Neural progenitor cell (in vitro differentiated cells): Measurements from ENCODE around the gene SCNN1B. TPM values are rescaled to one million over a fixed set of nuclear protein-coding genes. Genes with fewer than 3 reads are reported as not detected.
A peak's percentile ranks its signal among the peaks of the same experiment; 100 is the strongest.
"Not testable (repeated sequence)": the region's sequence is repeated elsewhere in the genome, so short reads cannot be mapped to it uniquely, and the experiment has no call there.

Experiments
- DNase-seq: peaks from one replicate; pipeline ENCODE4 v3.0.0-alpha.2; 2016; ENCODE audit warnings: low spot score
- H2AFZ ChIP-seq: fragments of 200-600 bp; sonication (generic); replicated peaks from 2 replicates; pipeline ENCODE4 v1.6.1; 2016; ENCODE audit warnings: antibody characterized with exemption
- H3F3A ChIP-seq: fragments of 200-600 bp; sonication (generic); 2 replicates; pipeline ENCODE4 v1.6.1; 2016; ENCODE audit warnings: antibody characterized with exemption, low read depth
- H3K27ac ChIP-seq: fragments of 200-600 bp; sonication (generic); 2 replicates; pipeline ENCODE4 v1.5.1; 2016; ENCODE audit warnings: mild to moderate bottlenecking
- H3K27me3 ChIP-seq: fragments of 200-600 bp; sonication (generic); 2 replicates; pipeline ENCODE4 v1.6.1; 2016; ENCODE audit warnings: mild to moderate bottlenecking, moderate library complexity
- H3K36me3 ChIP-seq: fragments of 200-600 bp; sonication (generic); 2 replicates; pipeline ENCODE4 v1.5.1; 2016
- H3K4me1 ChIP-seq: fragments of 200-600 bp; sonication (generic); 2 replicates; pipeline ENCODE4 v1.6.1; 2016; ENCODE audit warnings: mixed run types
- H3K4me2 ChIP-seq: fragments of 200-600 bp; sonication (generic); 2 replicates; pipeline ENCODE4 v1.6.1; 2016
- H3K4me3 ChIP-seq: fragments of 200-600 bp; sonication (generic); 2 replicates; pipeline ENCODE4 v1.5.1; 2016
- H3K79me2 ChIP-seq: fragments of 200-600 bp; sonication (generic); 2 replicates; pipeline ENCODE4 v1.6.1; 2016; ENCODE audit warnings: low read depth
- H3K9ac ChIP-seq: fragments of 200-600 bp; sonication (generic); 2 replicates; pipeline ENCODE4 v1.6.1; 2016
- H3K9me3 ChIP-seq: fragments of 200-600 bp; sonication (generic); 2 replicates; pipeline ENCODE4 v1.5.1; 2016; ENCODE audit warnings: low read depth
- H4K20me1 ChIP-seq: fragments of 200-600 bp; sonication (generic); 2 replicates; pipeline ENCODE4 v1.6.1; 2016; ENCODE audit warnings: low read depth
- H3K27ac Mint-ChIP-seq: 3 replicates; pipeline ENCODE4 v1.8.0; 2021; ENCODE audit warnings: mixed read lengths
- H3K27me3 Mint-ChIP-seq: 2 replicates; pipeline ENCODE4 v1.8.0; 2022; ENCODE audit warnings: low read depth, mild to moderate bottlenecking, inconsistent platforms, moderate library complexity, mixed read lengths; ENCODE audit not compliant: insufficient read depth
- H3K36me3 Mint-ChIP-seq: 3 replicates; pipeline ENCODE4 v1.8.0; 2021; ENCODE audit warnings: mixed read lengths
- H3K4me1 Mint-ChIP-seq: 3 replicates; pipeline ENCODE4 v1.8.0; 2021; ENCODE audit warnings: mixed read lengths
- H3K4me3 Mint-ChIP-seq: 3 replicates; pipeline ENCODE4 v1.8.0; 2021; ENCODE audit warnings: mild to moderate bottlenecking, moderate library complexity, mixed read lengths
- H3K9me3 Mint-ChIP-seq: 3 replicates; pipeline ENCODE4 v1.8.0; 2020; ENCODE audit warnings: mixed read lengths
- CTCF ChIP-seq: fragments of 200-600 bp; sonication (generic); IDR thresholded peaks from 2 replicates; pipeline ENCODE4 v1.5.1; 2017; ENCODE audit warnings: antibody characterized with exemption, mild to moderate bottlenecking
- EZH2 ChIP-seq: fragments of 200-600 bp; sonication (generic); IDR thresholded peaks from 2 replicates; pipeline ENCODE4 v1.6.1; 2017; ENCODE audit warnings: antibody characterized with exemption, mild to moderate bottlenecking, moderate library complexity
- EZH2phosphoT487 ChIP-seq: fragments of 200-600 bp; sonication (generic); IDR thresholded peaks from 2 replicates; pipeline ENCODE4 v1.6.1; 2017; ENCODE audit warnings: antibody characterized with exemption
- total RNA-seq: library from RNA; depleted of rRNA; stranded (reverse); fragments of >200 nt; gene quantifications from 2 replicates; pipeline ENCODE4 v1.2.3, GENCODE V29; 2015; ENCODE audit warnings: low replicate concordance

Gene SCNN1B
- total RNA-seq, 1 donor from 2014 or later, result not detected

GRCh38 chr16:23388786-23389185 is 86.7 kb downstream of the SCNN1B start:
- no peak for DNase-seq
- H3K27ac Mint-ChIP-seq, result no peak overlapping the region
- Histone ChIP-seq H3F3A (no peaks in the 10 kb centered on the region), H3K9ac (no peak overlapping the region), H3K27me3 (no peaks in the 10 kb centered on the region), H3K4me1 (no peaks in the 10 kb centered on the region), H3K9me3 (no peaks in the 10 kb centered on the region), H3K27ac (no peak overlapping the region), H4K20me1 (no peaks in the 10 kb centered on the region), H3K36me3 (no peaks in the 10 kb centered on the region), H3K4me3 (no peak overlapping the region), H3K79me2 (no peaks in the 10 kb centered on the region), H2AFZ (no peak overlapping the region), H3K4me2 (no peak overlapping the region)
- peaks cover 3% of the 10 kb centered on the region for H3K27me3 Mint-ChIP-seq
- no peak overlapping the region for H3K4me3 Mint-ChIP-seq
- H3K36me3 Mint-ChIP-seq, result peaks cover 20% of the 10 kb centered on the region
- no peaks in the 10 kb centered on the region for H3K9me3 Mint-ChIP-seq
- TF ChIP-seq CTCF (no peak), EZH2phosphoT487 (no peak), EZH2 (no peak)
- H3K4me1 Mint-ChIP-seq, result no peaks in the 10 kb centered on the region

- Mint-ChIP-seq H3K9me3 (no peaks in the 10 kb centered on the region), H3K4me1 (no peaks in the 10 kb centered on the region), H3K36me3 (peaks cover 20% of the 10 kb centered on the region), H3K27ac (peak overlapping the region; percentile 35), H3K4me3 (no peak overlapping the region), H3K27me3 (peaks cover 3% of the 10 kb centered on the region)
- Histone ChIP-seq H3K4me2 (no peak overlapping the region), H3K4me3 (no peak overlapping the region), H3F3A (no peaks in the 10 kb centered on the region), H4K20me1 (no peaks in the 10 kb centered on the region), H3K79me2 (no peaks in the 10 kb centered on the region), H3K4me1 (no peaks in the 10 kb centered on the region), H3K9ac (no peak overlapping the region), H3K36me3 (no peaks in the 10 kb centered on the region), H3K27ac (no peak overlapping the region), H2AFZ (no peak overlapping the region), H3K9me3 (no peaks in the 10 kb centered on the region), H3K27me3 (no peaks in the 10 kb centered on the region)
- no peak for DNase-seq
- TF ChIP-seq EZH2, result no peak
- TF ChIP-seq CTCF, result no peak
- TF ChIP-seq EZH2phosphoT487, result no peak
Measured at GRCh38 chr16:23389201-23389600, 87.1 kb downstream of the SCNN1B start.

GRCh38 chr16:23389936-23390335 is 87.8 kb downstream of the SCNN1B start:
- not testable (repeated sequence) for DNase-seq, H3K9me3 Mint-ChIP-seq, H2AFZ ChIP-seq, H3K9me3 ChIP-seq, H3K27ac ChIP-seq, H3K27ac Mint-ChIP-seq, H3K4me3 Mint-ChIP-seq, H3K9ac ChIP-seq, H3K4me1 ChIP-seq, H3K27me3 Mint-ChIP-seq, H3K79me2 ChIP-seq, H3K27me3 ChIP-seq, H3K4me1 Mint-ChIP-seq, H3K4me3 ChIP-seq, H4K20me1 ChIP-seq, H3K4me2 ChIP-seq, H3K36me3 ChIP-seq, H3F3A ChIP-seq
- H3K36me3 Mint-ChIP-seq, result peaks cover 20% of the 10 kb centered on the region

GRCh38 chr16:23391381-23392222 is 89.5 kb downstream of the SCNN1B start:
- H3K4me1 Mint-ChIP-seq, result no peaks in the 10 kb centered on the region
- H2AFZ ChIP-seq, result no peak overlapping the region
- no peaks in the 10 kb centered on the region for H3K36me3 ChIP-seq
- no peaks in the 10 kb centered on the region for H4K20me1 ChIP-seq
- TF ChIP-seq CTCF (no peak), EZH2 (no peak), EZH2phosphoT487 (no peak)
- no peak overlapping the region for H3K9ac ChIP-seq
- H3K4me1 ChIP-seq, result no peaks in the 10 kb centered on the region
- no peak overlapping the region for H3K27ac ChIP-seq
- H3K9me3 ChIP-seq, result no peaks in the 10 kb centered on the region
- peaks cover 20% of the 10 kb centered on the region for H3K36me3 Mint-ChIP-seq
- no peak overlapping the region for H3K4me3 Mint-ChIP-seq
- H3K9me3 Mint-ChIP-seq, result no peaks in the 10 kb centered on the region
- DNase-seq, result no peak
- no peak overlapping the region for H3K4me2 ChIP-seq
- no peaks in the 10 kb centered on the region for H3K79me2 ChIP-seq
- no peak overlapping the region for H3K4me3 ChIP-seq
- H3F3A ChIP-seq, result no peaks in the 10 kb centered on the region
- H3K27ac Mint-ChIP-seq, result no peak overlapping the region
- no peaks in the 10 kb centered on the region for H3K27me3 ChIP-seq
- peaks cover 3% of the 10 kb centered on the region for H3K27me3 Mint-ChIP-seq
